Measurements from ENCODE around the gene AHNAK. TPM values are rescaled to one million over a fixed set of nuclear protein-coding genes. Genes with fewer than 3 reads are reported as not detected.

AHNAK gene
- total RNA-seq, 4 donors from 2014 or later = 1,278 to 2,374 (median 1,866) TPM

DNA sequence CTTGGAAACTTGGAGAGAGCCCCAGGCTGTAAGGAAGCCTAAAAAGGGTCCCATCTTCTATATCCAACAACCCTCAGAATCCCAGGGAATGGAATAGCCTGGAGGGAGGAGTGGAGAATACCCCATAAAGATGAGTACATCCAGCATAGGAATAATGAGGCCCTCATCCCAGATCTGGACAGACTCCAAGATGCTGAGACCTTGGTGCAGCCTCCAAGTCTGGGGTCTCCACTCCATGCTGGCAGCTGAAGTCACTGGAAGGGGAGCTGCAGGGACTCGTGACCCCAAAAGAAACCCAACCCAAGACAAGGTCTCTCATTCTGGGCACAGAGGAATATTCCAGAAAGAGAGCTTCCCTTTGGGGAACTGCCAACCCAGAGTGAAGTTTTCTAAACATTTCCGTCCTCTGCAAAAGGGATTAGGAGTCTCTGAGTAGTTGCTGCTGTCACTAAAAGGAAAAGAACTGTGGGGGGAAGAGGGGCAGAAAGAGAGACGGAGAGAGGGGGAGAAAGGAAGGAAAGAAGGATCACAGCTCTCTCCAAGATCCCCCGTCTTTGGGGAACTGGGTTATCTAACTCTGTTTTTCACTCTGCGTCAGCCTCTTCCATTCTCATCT lies 127.2 kb downstream of the AHNAK start:
- no peak for DNase-seq (ENCODE audit: extremely low spot score)
- intact Hi-C loops (cut with DNase I) = no loop called here
- Histone ChIP-seq H3K27me3 (no peaks in the 10 kb centered on the region), H3K27ac (replicated peaks in 1 of 4) (peak overlapping the region; percentile 52 to 68 (median 62)), H3K9me3 (no peaks in the 10 kb centered on the region), H3K4me3 (no peak overlapping the region), H3K36me3 (no peaks in the 10 kb centered on the region), H3K4me1 (peaks cover 13 to 39% (median 34%) of the 10 kb centered on the region in 4 donors)
- WGBS = 17% methylated on average over 4 of the region's 5 CpGs
- no peak for TF ChIP-seq EP300 (IDR thresholded peaks at IDR 0.05)
- no peak for TF ChIP-seq POLR2AphosphoS5 (IDR thresholded peaks at IDR 0.05)
- TF ChIP-seq, protein P1, sequence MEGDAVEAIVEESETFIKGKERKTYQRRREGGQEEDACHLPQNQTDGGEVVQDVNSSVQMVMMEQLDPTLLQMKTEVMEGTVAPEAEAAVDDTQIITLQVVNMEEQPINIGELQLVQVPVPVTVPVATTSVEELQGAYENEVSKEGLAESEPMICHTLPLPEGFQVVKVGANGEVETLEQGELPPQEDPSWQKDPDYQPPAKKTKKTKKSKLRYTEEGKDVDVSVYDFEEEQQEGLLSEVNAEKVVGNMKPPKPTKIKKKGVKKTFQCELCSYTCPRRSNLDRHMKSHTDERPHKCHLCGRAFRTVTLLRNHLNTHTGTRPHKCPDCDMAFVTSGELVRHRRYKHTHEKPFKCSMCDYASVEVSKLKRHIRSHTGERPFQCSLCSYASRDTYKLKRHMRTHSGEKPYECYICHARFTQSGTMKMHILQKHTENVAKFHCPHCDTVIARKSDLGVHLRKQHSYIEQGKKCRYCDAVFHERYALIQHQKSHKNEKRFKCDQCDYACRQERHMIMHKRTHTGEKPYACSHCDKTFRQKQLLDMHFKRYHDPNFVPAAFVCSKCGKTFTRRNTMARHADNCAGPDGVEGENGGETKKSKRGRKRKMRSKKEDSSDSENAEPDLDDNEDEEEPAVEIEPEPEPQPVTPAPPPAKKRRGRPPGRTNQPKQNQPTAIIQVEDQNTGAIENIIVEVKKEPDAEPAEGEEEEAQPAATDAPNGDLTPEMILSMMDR (IDR thresholded peaks at IDR 0.05) = no peak
- no peak for TF ChIP-seq POLR2A (IDR thresholded peaks at IDR 0.05; ENCODE audit: low read depth)

DNA sequence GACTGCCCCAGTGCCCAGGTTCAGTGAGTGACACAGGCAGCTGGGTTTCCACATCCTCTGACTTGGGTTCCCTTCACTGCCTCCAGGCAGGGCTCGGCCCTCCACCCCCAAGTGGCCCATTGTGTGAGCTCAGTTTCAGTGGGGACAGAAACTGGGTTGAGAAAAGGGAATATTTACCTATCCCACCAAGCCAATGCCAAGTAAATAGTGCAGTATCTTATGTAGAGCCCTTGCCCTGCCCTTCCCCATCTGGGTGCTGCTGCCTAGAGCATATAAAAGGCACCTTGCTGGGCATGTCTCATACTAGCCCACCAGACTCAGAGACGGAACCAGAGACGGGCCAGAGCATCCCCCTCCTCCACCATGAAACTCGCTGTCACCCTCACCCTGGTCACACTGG lies 127.9 kb downstream of the AHNAK start, which contains the start of gene SCGB1A1:
Gene SCGB1A1, plus strand, starts transcription at position 301 of the 400 bp plus-strand sequence. Its CDS starts 63 bp downstream, at position 364.
- WGBS = 91% methylated on average over 4 of the region's 4 CpGs

DNA sequence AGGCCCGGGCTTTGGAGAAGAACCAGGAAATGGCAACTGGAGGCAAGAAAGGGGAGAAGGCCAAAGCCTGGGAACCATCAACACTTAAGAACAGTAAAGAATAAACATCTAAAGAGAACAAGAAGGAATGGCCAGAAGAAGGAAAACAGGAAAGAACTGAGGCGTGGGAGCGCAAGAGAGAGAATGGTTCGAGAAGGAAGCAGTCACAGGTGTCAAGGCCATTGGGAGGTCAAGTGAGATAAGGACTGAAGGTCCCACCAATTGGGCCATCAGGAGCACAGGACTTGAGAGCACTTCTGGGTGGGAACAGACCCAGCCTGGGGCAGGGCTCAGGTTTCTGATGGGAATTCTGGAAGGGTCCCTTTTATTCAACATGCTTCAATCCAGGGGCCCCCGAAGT lies 128.5 kb downstream of the AHNAK start:
- Histone ChIP-seq H3K27me3 (no peaks in the 10 kb centered on the region), H3K4me1 (peaks cover 13 to 37% (median 34%) of the 10 kb centered on the region in 4 donors), H3K9me3 (no peaks in the 10 kb centered on the region), H3K4me3 (no peak overlapping the region), H3K36me3 (no peaks in the 10 kb centered on the region), H3K27ac (replicated peaks in 1 of 4) (no peak overlapping the region)
- intact Hi-C loops (cut with DNase I) = no loop called here
- TF ChIP-seq, protein P1 (IDR thresholded peaks at IDR 0.05) = no peak
- TF ChIP-seq POLR2A (IDR thresholded peaks at IDR 0.05; ENCODE audit: low read depth) = no peak
- TF ChIP-seq POLR2AphosphoS5 (IDR thresholded peaks at IDR 0.05) = no peak
- no peak for TF ChIP-seq EP300 (IDR thresholded peaks at IDR 0.05)
- 81% methylated on average over 4 of the region's 5 CpGs for WGBS
- DNase-seq (ENCODE audit: extremely low spot score) = no peak

More for the DNA sequence above, 127.9 kb downstream of the AHNAK start, which contains the start of gene SCGB1A1:
- no peak for DNase-seq (ENCODE audit: extremely low spot score)
- no peak within 1 kb of the TSS for H3K4me3 ChIP-seq
- peaks cover 13 to 37% (median 30%) of the 10 kb centered on the region in 4 donors for H3K4me1 ChIP-seq
- H3K27me3 ChIP-seq = no peaks in the 10 kb centered on the region
- H3K36me3 ChIP-seq = no peaks in the 10 kb centered on the region
- H3K9me3 ChIP-seq = no peaks in the 10 kb centered on the region
- TF ChIP-seq POLR2A (IDR thresholded peaks at IDR 0.05; ENCODE audit: low read depth) = no peak
- TF ChIP-seq, protein P1 (IDR thresholded peaks at IDR 0.05) = no peak
- TF ChIP-seq POLR2AphosphoS5 (IDR thresholded peaks at IDR 0.05) = no peak
- TF ChIP-seq EP300 (IDR thresholded peaks at IDR 0.05) = no peak
- peak within 1 kb of the TSS; percentile 52 to 68 (median 62) for H3K27ac ChIP-seq (replicated peaks in 1 of 4)
- intact Hi-C loops (cut with DNase I) = no loop called here

DNA sequence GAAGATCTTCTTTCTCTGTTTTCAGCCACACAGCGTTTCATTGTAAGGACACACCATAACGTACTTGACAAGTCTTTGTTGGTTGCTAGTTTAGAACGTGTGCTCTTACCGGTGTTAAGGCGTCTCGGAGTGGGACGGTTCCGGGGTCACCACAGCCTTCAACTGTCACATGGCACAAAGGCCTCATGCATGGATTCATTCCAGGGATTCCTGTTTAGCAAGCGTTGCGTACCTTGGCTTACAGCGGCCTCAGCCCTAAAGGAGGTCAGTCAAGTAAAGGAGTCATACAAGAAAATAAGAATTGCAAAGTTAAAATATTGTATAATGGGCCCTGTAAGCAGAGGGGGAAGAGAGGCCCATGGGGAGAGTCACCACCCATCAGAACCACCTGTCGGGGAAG lies 130.0 kb downstream of the AHNAK start:
- no peak for DNase-seq (ENCODE audit: extremely low spot score)
- H3K36me3 ChIP-seq = no peaks in the 10 kb centered on the region
- peaks cover 13 to 34% (median 28%) of the 10 kb centered on the region in 4 donors for H3K4me1 ChIP-seq
- intact Hi-C loops (cut with DNase I) = no loop called here
- TF ChIP-seq EP300 (IDR thresholded peaks at IDR 0.05) (no peak), POLR2AphosphoS5 (IDR thresholded peaks at IDR 0.05) (no peak), POLR2A (IDR thresholded peaks at IDR 0.05; ENCODE audit: low read depth) (no peak)
- TF ChIP-seq, protein P1 (IDR thresholded peaks at IDR 0.05) = no peak
- 98% methylated on average over 12 of the region's 12 CpGs for WGBS
- H3K27ac ChIP-seq (replicated peaks in 1 of 4) = no peak overlapping the region
- H3K4me3 ChIP-seq = no peak overlapping the region
- H3K27me3 ChIP-seq = no peaks in the 10 kb centered on the region
- H3K9me3 ChIP-seq = no peaks in the 10 kb centered on the region

Measured in esophagus muscularis mucosa (tissue), 4 donors.